ENCODE results near the gene DNAAF8.

Gene DNAAF8

GRCh38 chr16:4692460-4693295 is 41.7 kb upstream of the DNAAF8 start:
- no peak for TF ChIP-seq CTCF (conservative IDR thresholded peaks at IDR 0.05; ENCODE audit: low read depth, low read length)
- H3K4me3 ChIP-seq (ENCODE audit: low read depth, low read length) = peak overlapping the region; percentile 70
- DNase-seq (ENCODE audit: low read depth) = peak; percentile 11

GRCh38 chr16:4693296-4693955 is 40.9 kb upstream of the DNAAF8 start, which contains the start of gene NUDT16L1:
NUDT16L1 (plus strand) TSS chr16:4693562; CDS start chr16:4693727, 165 bp downstream.
- DNase-seq (ENCODE audit: low read depth) = peak; percentile 95
- H3K4me3 ChIP-seq (ENCODE audit: low read depth, low read length) = peak within 1 kb of the TSS; percentile 96
- TF ChIP-seq CTCF (conservative IDR thresholded peaks at IDR 0.05; ENCODE audit: low read depth, low read length) = no peak

GRCh38 chr16:4693956-4694641 is 40.2 kb upstream of the DNAAF8 start:
- H3K4me3 ChIP-seq (ENCODE audit: low read depth, low read length) = peak overlapping the region; percentile 96
- TF ChIP-seq CTCF (conservative IDR thresholded peaks at IDR 0.05; ENCODE audit: low read depth, low read length) = no peak
- peak; percentile 72 for DNase-seq (ENCODE audit: low read depth)

GRCh38 chr16:4694642-4695451 is 39.5 kb upstream of the DNAAF8 start:
- DNase-seq (ENCODE audit: low read depth) = peak; percentile 8

GRCh38 chr16:4695473-4696171 is 38.7 kb upstream of the DNAAF8 start:
- no peak overlapping the region for H3K4me3 ChIP-seq (ENCODE audit: low read depth, low read length)
- no peak for TF ChIP-seq CTCF (conservative IDR thresholded peaks at IDR 0.05; ENCODE audit: low read depth, low read length)
- DNase-seq (ENCODE audit: low read depth) = peak; percentile 8

More at GRCh38 chr16:4694642-4695451, 39.5 kb upstream of the DNAAF8 start:
- peak; percentile 10 for TF ChIP-seq CTCF (conservative IDR thresholded peaks at IDR 0.05; ENCODE audit: low read depth, low read length)
- H3K4me3 ChIP-seq (ENCODE audit: low read depth, low read length) = peak overlapping the region; percentile 96

Data from choroid plexus epithelial cell (primary cell).